AG08395 (cell line): ENCODE data around the gene NFATC3.

Experiments used
- DNase-seq: peaks from one replicate; pipeline ENCODE4 v3.0.0; 2012; ENCODE audit warnings: mixed read lengths, low spot score

The NFATC3 gene

DNA sequence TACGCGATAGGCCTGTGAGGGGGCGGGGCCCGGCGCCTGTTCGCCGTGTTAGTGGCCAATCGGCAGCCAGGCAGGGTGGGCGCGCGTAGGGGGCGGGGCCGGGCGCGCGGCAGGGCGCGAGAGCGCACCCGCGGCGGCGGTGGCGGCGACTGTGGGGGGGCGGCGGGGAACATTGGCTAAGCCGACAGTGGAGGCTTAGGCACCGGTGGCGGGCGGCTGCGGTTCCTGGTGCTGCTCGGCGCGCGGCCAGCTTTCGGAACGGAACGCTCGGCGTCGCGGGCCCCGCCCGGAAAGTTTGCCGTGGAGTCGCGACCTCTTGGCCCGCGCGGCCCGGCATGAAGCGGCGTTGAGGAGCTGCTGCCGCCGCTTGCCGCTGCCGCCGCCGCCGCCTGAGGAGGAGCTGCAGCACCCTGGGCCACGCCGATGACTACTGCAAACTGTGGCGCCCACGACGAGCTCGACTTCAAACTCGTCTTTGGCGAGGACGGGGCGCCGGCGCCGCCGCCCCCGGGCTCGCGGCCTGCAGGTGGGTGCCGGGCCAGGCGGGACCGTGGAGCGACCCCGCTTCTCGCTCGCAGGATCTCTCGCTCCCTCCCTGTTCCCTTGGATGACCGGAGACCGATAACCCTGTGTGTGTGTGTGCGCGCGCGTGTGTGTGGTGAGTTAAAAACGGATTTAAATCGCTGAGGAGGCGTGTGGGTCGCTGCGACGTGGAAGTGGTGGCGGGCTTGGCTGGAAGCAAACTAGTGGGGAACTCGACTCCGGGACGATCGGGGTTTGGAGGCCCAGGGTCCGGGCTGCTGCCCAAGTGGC lies at the start of gene NFATC3:
TSS of gene NFATC3 (plus strand) at position 112 of the 813 bp plus-strand sequence. CDS start at position 424, 312 bp downstream.
- DNase-seq: no peak

DNA sequence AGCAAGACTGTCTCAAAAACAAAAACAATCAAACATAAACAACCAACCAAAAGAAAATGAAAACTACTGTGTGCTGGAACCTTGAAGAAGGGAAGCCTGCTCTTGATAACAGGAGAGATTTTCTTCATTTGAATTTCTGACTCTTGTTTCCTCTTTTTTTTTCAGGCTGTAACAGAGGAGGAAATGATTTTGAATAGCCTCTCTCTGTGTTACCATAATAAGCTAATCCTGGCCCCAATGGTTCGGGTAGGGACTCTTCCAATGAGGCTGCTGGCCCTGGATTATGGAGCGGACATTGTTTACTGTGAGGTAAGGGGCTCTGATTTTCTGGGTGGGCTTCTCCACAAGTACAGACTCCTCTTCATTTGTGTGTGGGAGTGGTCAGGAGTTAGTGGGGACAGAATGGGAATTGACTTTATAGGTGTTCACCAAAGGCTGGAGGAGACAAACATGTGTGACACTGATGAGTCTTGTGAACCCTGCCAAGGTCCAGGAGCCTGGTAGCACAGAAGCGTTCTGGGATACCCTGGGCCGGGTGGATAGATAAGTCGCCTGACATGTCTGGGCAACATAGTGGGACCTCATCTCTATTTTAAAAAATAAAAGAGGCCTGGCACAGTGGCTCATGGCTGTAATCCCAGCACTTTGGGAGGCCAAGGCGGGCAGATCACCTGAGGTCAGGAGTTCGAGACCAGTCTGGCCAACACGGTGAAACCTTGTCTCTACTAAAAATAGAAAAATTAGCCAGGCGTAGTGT lies 47.2 kb upstream of the NFATC3 start:
- no peak for DNase-seq

GRCh38 chr16:68040506-68041288 lies 44.5 kb upstream of the NFATC3 start:
- DNase-seq: peak; percentile 80

- no peak for DNase-seq
Measured at GRCh38 chr16:68041783-68042182, 43.4 kb upstream of the NFATC3 start.

DNA sequence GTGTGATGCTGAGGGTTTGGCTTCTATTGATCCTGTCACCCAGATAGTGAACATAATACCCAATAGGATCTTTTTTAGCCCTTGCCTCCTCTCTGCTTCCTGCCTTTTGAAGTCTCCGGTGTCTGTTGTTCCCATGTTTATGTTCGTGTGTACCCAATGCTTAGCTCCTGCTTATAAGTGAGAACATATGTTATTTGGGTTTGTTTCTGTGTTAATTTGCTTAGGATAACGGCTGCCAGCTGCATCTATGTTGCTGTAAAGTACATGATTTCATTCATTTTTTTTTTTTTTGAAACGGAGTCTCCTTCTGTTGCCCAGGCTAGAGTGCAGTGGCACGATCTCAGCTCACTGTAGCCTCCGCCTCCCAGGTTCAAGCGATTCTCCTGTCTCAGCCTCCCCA lies 39.1 kb upstream of the NFATC3 start:
- DNase-seq: no peak

- DNase-seq: no peak
Measured at GRCh38 chr16:68047987-68048386, 37.2 kb upstream of the NFATC3 start.

DNA sequence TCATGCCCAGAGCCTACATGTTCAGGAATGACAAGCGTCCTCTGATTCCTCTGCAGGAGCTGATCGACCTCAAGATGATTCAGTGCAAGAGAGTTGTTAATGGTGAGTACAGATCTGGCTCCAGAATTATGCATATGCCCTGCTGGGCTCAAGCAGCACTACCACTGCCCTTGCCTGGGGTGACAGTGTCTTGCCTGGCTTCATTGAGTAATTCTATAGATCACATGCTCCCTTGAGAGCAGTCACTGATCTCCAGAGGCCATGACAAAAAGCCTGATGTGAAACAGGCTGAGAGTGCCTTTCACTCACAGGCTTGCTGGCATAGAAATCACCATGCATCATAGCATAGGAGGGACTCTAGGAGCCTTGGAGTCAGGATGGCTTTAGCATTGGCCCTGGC lies 35.7 kb upstream of the NFATC3 start:
- DNase-seq: no peak

GRCh38 chr16:68055395-68055794 lies 29.8 kb upstream of the NFATC3 start:
- no peak for DNase-seq

DNA sequence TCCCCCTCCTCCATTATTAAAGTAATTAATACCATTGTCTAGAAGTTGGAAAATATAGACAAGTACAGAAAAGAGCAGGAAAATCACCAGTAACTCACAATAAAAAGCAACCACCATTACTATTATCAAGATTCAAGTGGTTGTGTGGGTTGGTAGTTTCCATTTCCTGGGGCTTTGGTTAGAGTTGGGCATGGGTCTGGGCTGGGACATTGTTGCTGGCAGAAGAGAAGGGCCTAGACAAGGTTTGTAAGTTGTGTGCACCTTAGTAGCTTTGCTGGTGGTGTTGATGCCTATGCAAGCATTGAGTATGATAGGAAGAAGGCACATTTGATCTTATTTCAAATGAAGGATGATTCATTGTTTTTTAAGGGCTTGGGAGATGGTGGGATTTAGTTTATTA lies 25.4 kb upstream of the NFATC3 start:
- DNase-seq: no peak

DNA sequence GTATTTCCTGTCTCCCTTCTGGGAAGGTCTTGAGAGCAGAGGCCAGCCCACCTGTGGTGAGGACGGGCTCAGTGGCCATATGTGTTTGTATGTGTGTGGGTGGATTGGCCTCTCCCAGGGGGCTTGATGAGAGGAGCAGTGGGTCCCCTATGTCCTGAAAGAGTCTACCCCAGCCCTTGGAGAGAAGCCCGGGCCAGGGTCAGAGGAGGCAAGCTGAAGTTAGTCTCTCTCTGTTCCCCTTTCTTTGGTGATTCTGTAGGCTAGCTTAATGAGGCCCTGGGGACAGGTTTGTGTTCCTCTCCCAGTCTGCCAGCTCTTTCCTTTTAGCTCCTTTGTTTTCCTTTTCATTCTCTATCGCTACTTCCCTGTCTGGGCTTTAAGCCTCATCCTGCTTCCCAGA lies 23.8 kb upstream of the NFATC3 start:
- no peak for DNase-seq

DNA sequence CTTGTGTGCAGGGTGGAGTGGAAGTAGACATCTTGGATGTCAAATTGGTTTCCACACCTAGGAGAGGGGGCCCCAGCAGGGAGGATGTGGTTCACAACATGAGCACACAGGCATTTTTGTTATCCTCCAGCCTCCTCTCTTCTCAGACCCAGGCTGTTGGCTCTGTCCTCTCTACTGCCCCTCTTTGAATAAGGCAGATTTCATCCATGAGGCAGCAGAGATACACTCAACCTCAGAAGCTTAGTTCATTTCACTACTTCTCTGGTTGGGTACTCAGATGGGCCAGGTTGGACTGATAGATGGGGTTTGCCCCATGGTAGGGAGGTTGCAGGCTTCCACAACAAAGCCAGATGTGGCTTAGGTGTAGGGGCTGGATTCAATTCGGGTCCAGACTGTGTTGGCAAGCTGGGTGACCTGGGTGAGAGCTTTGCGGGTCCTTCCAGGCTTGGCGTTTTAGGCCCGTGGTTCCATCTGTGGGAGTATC lies 22.2 kb upstream of the NFATC3 start:
- no peak for DNase-seq

DNA sequence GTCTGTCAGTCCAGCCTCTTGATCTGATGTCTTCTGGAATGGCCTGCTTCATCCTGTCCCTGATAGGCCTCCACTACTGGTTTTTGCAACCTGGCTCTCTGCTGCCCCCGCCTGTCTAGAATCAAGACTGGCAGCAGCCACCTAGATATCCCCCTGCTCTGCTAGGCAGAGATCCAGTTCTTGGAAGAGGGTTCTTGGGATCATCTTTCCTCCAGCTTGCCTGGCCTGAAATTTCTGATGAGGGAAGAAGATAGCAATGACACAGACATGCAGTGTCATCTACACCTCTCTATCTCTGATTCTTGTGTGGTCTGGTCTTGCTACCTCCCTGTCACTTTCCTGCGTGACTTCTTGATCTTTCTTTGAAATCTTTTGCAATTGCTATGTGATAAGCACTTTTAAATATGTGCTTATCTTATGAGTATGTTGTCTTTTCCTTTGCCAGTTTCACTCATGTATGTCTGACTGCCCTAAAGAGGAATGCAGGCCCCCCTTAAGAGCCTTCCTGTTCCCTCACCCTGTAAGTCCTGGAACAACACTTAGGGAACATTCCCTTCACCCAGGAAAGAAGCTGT lies 20.3 kb upstream of the NFATC3 start:
- peak; percentile 86 for DNase-seq

- peak; percentile 65 for DNase-seq
Measured at GRCh38 chr16:68065716-68066305, 19.4 kb upstream of the NFATC3 start.

DNA sequence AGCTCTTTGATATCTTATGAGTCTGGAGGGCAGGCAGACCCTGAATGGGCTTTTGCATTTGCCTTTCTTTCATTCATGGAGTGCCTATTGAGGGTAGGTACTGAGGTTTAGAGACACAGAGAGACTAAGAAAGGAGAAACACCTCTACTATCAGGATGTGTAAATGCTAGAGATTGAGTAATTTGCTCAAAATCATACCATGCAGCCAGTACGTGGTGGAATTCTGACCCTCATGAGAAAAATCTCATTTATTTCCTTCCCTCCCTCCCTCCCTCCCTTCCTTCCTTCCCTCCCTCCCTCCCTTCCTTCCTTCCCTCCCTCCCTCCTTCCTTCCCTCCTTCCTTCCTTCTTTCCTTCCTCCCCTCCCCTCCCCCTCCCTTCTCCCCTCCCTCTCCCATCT lies 18.4 kb upstream of the NFATC3 start:
- DNase-seq: no peak

DNA sequence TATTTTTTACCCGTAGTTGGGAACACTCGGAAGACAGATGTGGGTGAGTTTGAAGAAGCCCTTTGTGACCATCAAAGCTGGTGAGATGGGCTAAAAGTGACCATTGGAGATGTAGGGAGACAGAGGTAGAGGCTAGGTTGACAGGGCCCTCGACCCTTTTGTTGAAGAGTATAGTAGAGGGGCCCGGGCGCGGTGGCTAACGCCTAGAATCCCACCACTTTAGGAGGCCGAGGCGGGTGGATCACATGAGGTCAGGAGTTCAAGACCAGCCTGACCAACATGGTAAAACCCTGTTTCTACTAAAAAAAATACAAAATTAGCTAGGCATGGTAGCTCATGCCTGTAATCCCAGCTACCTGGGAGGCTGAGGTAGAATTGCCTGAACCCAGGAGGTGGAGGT lies 16.2 kb upstream of the NFATC3 start:
- DNase-seq: no peak

- DNase-seq: no peak
Measured at GRCh38 chr16:68069511-68070248, 15.5 kb upstream of the NFATC3 start.

- no peak for DNase-seq
Measured at GRCh38 chr16:68070249-68070730, 14.9 kb upstream of the NFATC3 start.

GRCh38 chr16:68070806-68071517 lies 14.2 kb upstream of the NFATC3 start:
- DNase-seq: no peak

DNA sequence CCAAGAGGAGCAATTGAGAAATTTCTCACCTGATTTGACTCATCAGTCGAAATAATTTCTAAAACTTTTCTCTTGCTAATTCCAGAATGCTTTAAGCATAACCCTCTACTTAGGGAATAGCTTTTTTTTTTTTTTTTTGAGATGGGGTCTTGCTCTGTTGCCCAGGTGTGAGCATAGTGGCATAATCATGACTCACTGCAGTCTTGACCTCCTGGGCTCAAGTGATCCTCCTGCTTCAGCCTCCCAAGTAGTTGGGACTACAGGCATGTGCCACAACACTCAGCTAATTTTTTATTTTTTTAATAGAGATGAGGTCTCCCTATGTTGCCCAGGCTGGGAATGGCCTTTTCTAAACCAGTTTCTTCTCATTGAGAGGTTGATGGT lies 13.7 kb upstream of the NFATC3 start:
- DNase-seq: no peak

GRCh38 chr16:68072038-68072695 lies 13.0 kb upstream of the NFATC3 start:
- DNase-seq: peak; percentile 71
